ENCODE results near the gene PDE6D. TPM values are rescaled to one million over a fixed set of nuclear protein-coding genes. Genes with fewer than 3 reads are reported as not detected.
A peak's percentile ranks its signal among the peaks of the same experiment; 100 is the strongest.

Gene PDE6D
- total RNA-seq, 3 donors from 2014 or later (not counting 1 experiment from before 2014, with no cell fraction given) = 21.6 to 29.2 (median 22.8) TPM

DNA sequence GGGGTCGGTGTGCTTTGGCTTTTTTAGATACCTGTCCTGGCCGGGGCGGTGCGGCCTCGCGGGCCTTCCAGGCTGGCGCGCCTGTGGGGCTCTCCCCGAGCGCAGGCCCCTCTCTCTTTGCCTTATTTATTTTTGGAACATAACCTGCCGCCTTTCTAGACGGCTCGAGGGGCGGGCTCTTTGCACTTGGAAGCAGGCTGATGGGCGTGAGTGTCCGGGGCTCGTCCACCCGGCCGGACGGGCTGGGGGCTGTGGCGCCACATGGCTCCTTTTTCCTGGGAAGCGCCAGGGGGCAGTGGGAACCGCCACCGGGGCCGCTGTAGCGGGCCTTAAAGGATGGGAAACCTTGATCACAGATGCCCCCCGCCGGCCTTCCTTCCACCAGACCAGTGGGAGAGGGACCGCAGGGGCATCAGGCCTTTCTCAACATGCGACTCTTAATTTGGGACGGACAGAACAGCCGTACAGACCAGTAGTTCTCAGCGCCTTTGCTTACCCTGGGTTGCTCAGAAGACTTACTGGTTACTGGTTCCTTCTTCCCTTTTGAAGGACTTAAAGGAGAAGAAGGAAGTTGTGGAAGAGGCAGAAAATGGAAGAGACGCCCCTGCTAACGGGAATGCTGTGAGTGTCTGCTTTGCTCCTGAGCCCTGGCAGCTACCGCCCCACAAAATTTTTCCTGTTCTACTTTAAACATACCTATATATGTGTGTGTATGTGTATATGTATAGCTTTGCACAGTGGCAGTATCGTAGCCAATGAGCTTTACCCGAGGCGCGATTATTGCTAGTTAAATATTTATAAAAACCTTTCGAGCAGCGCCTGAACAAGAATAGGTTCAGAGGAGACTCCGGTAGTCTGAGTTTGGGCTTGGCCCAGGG is 70.0 kb downstream of the PDE6D start:
- Mint-ChIP-seq H3K4me1 (peaks cover 38 to 66% of the 10 kb centered on the region in 2 donors), H3K27ac (peak overlapping the region; percentile 97), H3K36me3 (peaks cover 13% of the 10 kb centered on the region), H3K4me3 (peak overlapping the region; percentile 99), H3K9me3 (no peaks in the 10 kb centered on the region), H3K27me3 (ENCODE audit: low read depth in 2 of 2) (peaks cover 0 to 6% of the 10 kb centered on the region in 2 donors)
- no peak for ATAC-seq
- WGBS (ENCODE audit: insufficient coverage) = 3% methylated on average over 40 of the region's 43 CpGs
- Histone ChIP-seq H3K4me3 (ENCODE audit: low read length) (peak overlapping the region; percentile 40), H3K36me3 (ENCODE audit: control insufficient read depth, insufficient read depth, low read length) (peaks cover 27% of the 10 kb centered on the region), H3K27me3 (ENCODE audit: control insufficient read depth, insufficient read depth, low read length) (no peaks in the 10 kb centered on the region), H3K4me1 (ENCODE audit: control insufficient read depth, insufficient read depth, low read length) (peaks cover 56% of the 10 kb centered on the region), H3K9me3 (ENCODE audit: control insufficient read depth, insufficient read depth, low read length) (no peaks in the 10 kb centered on the region), H3K27ac (ENCODE audit: low read length) (peak overlapping the region; percentile 94)
- TF ChIP-seq CTCF (IDR thresholded peaks at IDR 0.05) = no peak
- DNase-seq = peak in 1 of 2 donors; percentile 45
- intact Hi-C loops (cut with micrococcal nuclease) = no loop called here

- Histone ChIP-seq H3K27ac (ENCODE audit: low read length) (peak overlapping the region; percentile 94), H3K36me3 (ENCODE audit: control insufficient read depth, insufficient read depth, low read length) (peaks cover 27% of the 10 kb centered on the region), H3K4me1 (ENCODE audit: control insufficient read depth, insufficient read depth, low read length) (peaks cover 60% of the 10 kb centered on the region), H3K4me3 (ENCODE audit: low read length) (peak overlapping the region; percentile 91), H3K27me3 (ENCODE audit: control insufficient read depth, insufficient read depth, low read length) (no peaks in the 10 kb centered on the region), H3K9me3 (ENCODE audit: control insufficient read depth, insufficient read depth, low read length) (no peaks in the 10 kb centered on the region)
- peaks cover 0 to 6% of the 10 kb centered on the region in 2 donors for H3K27me3 Mint-ChIP-seq (ENCODE audit: low read depth in 2 of 2)
- WGBS (ENCODE audit: insufficient coverage) = under 1% methylated on average over 105 of the region's 105 CpGs
- H3K9me3 Mint-ChIP-seq = no peaks in the 10 kb centered on the region
- peak; percentile 95 to 96 for DNase-seq
- intact Hi-C loops (cut with micrococcal nuclease) = loop anchor here (5.0 kb wide), 3 partner anchors 198 to 318 kb away; partner anchors contain the start of gene NCL
- TF ChIP-seq CTCF (IDR thresholded peaks at IDR 0.05) = peak; percentile 87
- peaks cover 41 to 60% of the 10 kb centered on the region in 2 donors for H3K4me1 Mint-ChIP-seq
- H3K27ac Mint-ChIP-seq = peak overlapping the region; percentile 97 to 100
- peak overlapping the region; percentile 99 for H3K4me3 Mint-ChIP-seq
- peaks cover 13% of the 10 kb centered on the region for H3K36me3 Mint-ChIP-seq
- ATAC-seq = peak; percentile 19 to 48 (median 27)
Observed at GRCh38 chr2:231709981-231710798, 70.9 kb downstream of the PDE6D start.

- peak overlapping the region; percentile 99 for H3K4me3 Mint-ChIP-seq
- no peak for ATAC-seq
- peaks cover 55% of the 10 kb centered on the region for H3K4me1 ChIP-seq (ENCODE audit: control insufficient read depth, insufficient read depth, low read length)
Observed at GRCh38 chr2:231709636-231709980, 71.5 kb downstream of the PDE6D start.

More at GRCh38 chr2:231709636-231709980, 71.5 kb downstream of the PDE6D start:
- peak in 1 of 2 donors; percentile 61 for DNase-seq
- Histone ChIP-seq H3K27ac (ENCODE audit: low read length) (peak overlapping the region; percentile 92), H3K36me3 (ENCODE audit: control insufficient read depth, insufficient read depth, low read length) (peaks cover 25% of the 10 kb centered on the region), H3K9me3 (ENCODE audit: control insufficient read depth, insufficient read depth, low read length) (no peaks in the 10 kb centered on the region), H3K4me3 (ENCODE audit: low read length) (peak overlapping the region; percentile 91), H3K27me3 (ENCODE audit: control insufficient read depth, insufficient read depth, low read length) (no peaks in the 10 kb centered on the region)
- Mint-ChIP-seq H3K9me3 (no peaks in the 10 kb centered on the region), H3K27ac (peak overlapping the region; percentile 97 to 100), H3K36me3 (peaks cover 13% of the 10 kb centered on the region), H3K27me3 (ENCODE audit: low read depth in 2 of 2) (peaks cover 0 to 6% of the 10 kb centered on the region in 2 donors), H3K4me1 (peaks cover 43 to 57% of the 10 kb centered on the region in 2 donors)
- intact Hi-C loops (cut with micrococcal nuclease) = loop anchor here (5.0 kb wide), 3 partner anchors 197 to 317 kb away; partner anchors contain the start of gene NCL
- no peak for TF ChIP-seq CTCF (IDR thresholded peaks at IDR 0.05)
- WGBS (ENCODE audit: insufficient coverage) = under 1% methylated on average over 33 of the region's 33 CpGs
